ENCODE measurements around the gene SMOC1. TPM values are rescaled to one million over a fixed set of nuclear protein-coding genes. Genes with fewer than 3 reads are reported as not detected.

The SMOC1 gene
- total RNA-seq, 1 experiment from 2014 or later, result 0.68 TPM

- no peak for DNase-seq
- H3K27me3 ChIP-seq (ENCODE audit: insufficient read depth, low read length), result peaks cover 9% of the 10 kb centered on the region; the same call in 1 of the 2 replicates
Measured at GRCh38 chr14:69878251-69878650, 965 bp upstream of the SMOC1 start.

More at GRCh38 chr14:69878251-69878650, 965 bp upstream of the SMOC1 start:
- Histone ChIP-seq H3K4me1 (ENCODE audit: insufficient read depth, low read length) (no peaks in the 10 kb centered on the region), H2BK5ac (ENCODE audit: insufficient read length, low read length) (no peak overlapping the region), H2BK15ac (ENCODE audit: low read depth, low read length) (no peak overlapping the region), H4K5ac (ENCODE audit: insufficient read length, low read depth, low read length) (no peak overlapping the region), H3K9ac (ENCODE audit: extremely low read depth, insufficient read length, low read length) (no peak overlapping the region), H3K18ac (ENCODE audit: insufficient read length, low read depth, low read length) (no peak overlapping the region), H3K56ac (ENCODE audit: insufficient read length, low read depth, low read length) (no peak overlapping the region), H2BK20ac (ENCODE audit: low read depth, low read length, poor library complexity, severe bottlenecking) (no peak overlapping the region), H3K14ac (ENCODE audit: insufficient read depth, low read length) (no peak overlapping the region), H3T11ph (ENCODE audit: low read length) (no peak overlapping the region), H2BK120ac (ENCODE audit: low read depth, low read length, poor library complexity, severe bottlenecking) (no peak overlapping the region), H2BK12ac (ENCODE audit: insufficient read length, low read depth, low read length) (no peak overlapping the region), H3K79me1 (ENCODE audit: insufficient read depth, low read depth, low read length, poor library complexity, severe bottlenecking) (no peaks in the 10 kb centered on the region), H3K79me2 (ENCODE audit: insufficient read depth, low read length) (no peaks in the 10 kb centered on the region), H2AFZ (ENCODE audit: low read length) (no peak overlapping the region), H4K8ac (replicated peaks; ENCODE audit: insufficient read length, low read depth, low read length) (no peak overlapping the region), H4K91ac (ENCODE audit: insufficient read length, low read depth, low read length) (no peak overlapping the region), H3K23ac (ENCODE audit: insufficient read length, low read depth, low read length) (no peak overlapping the region), H3K4ac (ENCODE audit: low read depth, low read length) (no peak overlapping the region), H3K9me3 (ENCODE audit: control insufficient read depth, low read depth, low read length) (no peaks in the 10 kb centered on the region), H4K20me1 (ENCODE audit: control insufficient read depth, insufficient read depth, insufficient read length) (no peaks in the 10 kb centered on the region), H3K4me2 (ENCODE audit: insufficient read depth, insufficient read length, low read length) (no peak overlapping the region), H3K27ac (ENCODE audit: insufficient read length, low read depth, low read length) (no peak overlapping the region), H3K23me2 (ENCODE audit: insufficient read length, low read depth, low read length, poor library complexity, severe bottlenecking) (peaks cover 8% of the 10 kb centered on the region), H2AK5ac (ENCODE audit: insufficient read length, low read length) (no peak overlapping the region)
- H3K4me3 Mint-ChIP-seq, result no peak overlapping the region
- no CpG with 5 or more reads among the region's 9 CpGs for WGBS (ENCODE audit: extremely low coverage, insufficient read length, low lambda C conversion rate)
- H3K27ac Mint-ChIP-seq, result no peak overlapping the region
- H3K27me3 Mint-ChIP-seq (ENCODE audit: low read depth), result peaks cover 68% of the 10 kb centered on the region
- TF ChIP-seq CTCF (conservative IDR thresholded peaks at IDR 0.05), result no peak
- H3K36me3 Mint-ChIP-seq (ENCODE audit: insufficient read depth in 1 of 3, low read depth in 3 of 3), result no peaks in the 10 kb centered on the region
- no peaks in the 10 kb centered on the region; a peak in 1 of 5 replicates for H3K9me3 Mint-ChIP-seq
- H3K4me1 Mint-ChIP-seq, result peaks cover 13 to 30% of the 10 kb centered on the region in 2 experiments

Data from H9 (cell line).